ENCODE measurements around the gene MYO1E. TPM values are rescaled to one million over a fixed set of nuclear protein-coding genes. Genes with fewer than 3 reads are reported as not detected.
A peak's percentile ranks its signal among the peaks of the same experiment; 100 is the strongest.

Gene MYO1E
- total RNA-seq, 1 donor from 2014 or later, result 84.6 TPM

- Mint-ChIP-seq H3K27ac (ENCODE audit: unreplicated experiment) (peak overlapping the region; percentile 77), H3K36me3 (ENCODE audit: unreplicated experiment) (peaks cover 17% of the 10 kb centered on the region), H3K4me3 (ENCODE audit: unreplicated experiment) (no peak overlapping the region), H3K9me3 (ENCODE audit: unreplicated experiment) (no peaks in the 10 kb centered on the region), H3K4me1 (ENCODE audit: unreplicated experiment) (peaks cover 21% of the 10 kb centered on the region), H3K27me3 (ENCODE audit: unreplicated experiment) (no peaks in the 10 kb centered on the region)
- DNase-seq (ENCODE audit: extremely low spot score, unreplicated experiment), result no peak
- no peak for TF ChIP-seq CTCF (IDR thresholded peaks at IDR 0.05)
These were observed 140.2 kb downstream of the MYO1E start for GRCh38 chr15:59232476-59232875.

- TF ChIP-seq CTCF (IDR thresholded peaks at IDR 0.05), result no peak
- H3K27ac Mint-ChIP-seq (ENCODE audit: unreplicated experiment), result no peak overlapping the region
- H3K4me3 Mint-ChIP-seq (ENCODE audit: unreplicated experiment), result no peak overlapping the region
- H3K4me1 Mint-ChIP-seq (ENCODE audit: unreplicated experiment), result peaks cover 27% of the 10 kb centered on the region
- no peaks in the 10 kb centered on the region for H3K9me3 Mint-ChIP-seq (ENCODE audit: unreplicated experiment)
- H3K27me3 Mint-ChIP-seq (ENCODE audit: unreplicated experiment), result no peaks in the 10 kb centered on the region
- H3K36me3 Mint-ChIP-seq (ENCODE audit: unreplicated experiment), result peaks cover 14% of the 10 kb centered on the region
- no peak for DNase-seq (ENCODE audit: extremely low spot score, unreplicated experiment)
These were observed 142.1 kb downstream of the MYO1E start for GRCh38 chr15:59230531-59231055.

GRCh38 chr15:59229453-59229852 lies 143.2 kb downstream of the MYO1E start:
- Mint-ChIP-seq H3K27me3 (ENCODE audit: unreplicated experiment) (no peaks in the 10 kb centered on the region), H3K36me3 (ENCODE audit: unreplicated experiment) (peaks cover 11% of the 10 kb centered on the region), H3K4me3 (ENCODE audit: unreplicated experiment) (no peak overlapping the region), H3K4me1 (ENCODE audit: unreplicated experiment) (peaks cover 37% of the 10 kb centered on the region), H3K27ac (ENCODE audit: unreplicated experiment) (no peak overlapping the region), H3K9me3 (ENCODE audit: unreplicated experiment) (no peaks in the 10 kb centered on the region)
- no peak for TF ChIP-seq CTCF (IDR thresholded peaks at IDR 0.05)
- no peak for DNase-seq (ENCODE audit: extremely low spot score, unreplicated experiment)

GRCh38 chr15:59229015-59229414 lies 143.7 kb downstream of the MYO1E start:
- TF ChIP-seq CTCF (IDR thresholded peaks at IDR 0.05), result no peak
- H3K36me3 Mint-ChIP-seq (ENCODE audit: unreplicated experiment), result peaks cover 15% of the 10 kb centered on the region
- DNase-seq (ENCODE audit: extremely low spot score, unreplicated experiment), result no peak
- peaks cover 40% of the 10 kb centered on the region for H3K4me1 Mint-ChIP-seq (ENCODE audit: unreplicated experiment)
- no peaks in the 10 kb centered on the region for H3K27me3 Mint-ChIP-seq (ENCODE audit: unreplicated experiment)
- no peak overlapping the region for H3K27ac Mint-ChIP-seq (ENCODE audit: unreplicated experiment)
- H3K4me3 Mint-ChIP-seq (ENCODE audit: unreplicated experiment), result no peak overlapping the region
- no peaks in the 10 kb centered on the region for H3K9me3 Mint-ChIP-seq (ENCODE audit: unreplicated experiment)

- Mint-ChIP-seq H3K36me3 (ENCODE audit: unreplicated experiment) (peaks cover 29% of the 10 kb centered on the region), H3K4me3 (ENCODE audit: unreplicated experiment) (no peak overlapping the region), H3K27ac (ENCODE audit: unreplicated experiment) (no peak overlapping the region), H3K9me3 (ENCODE audit: unreplicated experiment) (no peaks in the 10 kb centered on the region), H3K27me3 (ENCODE audit: unreplicated experiment) (no peaks in the 10 kb centered on the region), H3K4me1 (ENCODE audit: unreplicated experiment) (peaks cover 43% of the 10 kb centered on the region)
- DNase-seq (ENCODE audit: extremely low spot score, unreplicated experiment), result no peak
- TF ChIP-seq CTCF (IDR thresholded peaks at IDR 0.05), result no peak
These were observed 145.7 kb downstream of the MYO1E start for GRCh38 chr15:59227021-59227420.
